Measurements from ENCODE around the gene PSMC3.

The PSMC3 gene

GRCh38 chr11:47393163-47394049 is 32.8 kb downstream of the PSMC3 start:
- no peak for TF ChIP-seq CTCF (IDR thresholded peaks at IDR 0.05; ENCODE audit: low read depth, low read length)
- H3K27me3 ChIP-seq (ENCODE audit: insufficient read depth, low read depth, severe bottlenecking) = no peaks in the 10 kb centered on the region
- H3K4me3 ChIP-seq (ENCODE audit: low read depth, low read length) = no peak overlapping the region
- DNase-seq = no peak
- H3K36me3 ChIP-seq = no peaks in the 10 kb centered on the region
- H3K9me3 ChIP-seq (ENCODE audit: severe bottlenecking) = no peaks in the 10 kb centered on the region
- no peak overlapping the region for H3K27ac ChIP-seq

- Histone ChIP-seq H3K27me3 (ENCODE audit: insufficient read depth, low read depth, severe bottlenecking) (no peaks in the 10 kb centered on the region), H3K4me3 (ENCODE audit: low read depth, low read length) (no peak overlapping the region), H3K36me3 (no peaks in the 10 kb centered on the region), H3K9me3 (ENCODE audit: severe bottlenecking) (no peaks in the 10 kb centered on the region), H3K27ac (no peak overlapping the region)
- no peak for TF ChIP-seq CTCF (IDR thresholded peaks at IDR 0.05; ENCODE audit: low read depth, low read length)
- DNase-seq = no peak
These were observed 33.6 kb downstream of the PSMC3 start for GRCh38 chr11:47392546-47393162.

- TF ChIP-seq CTCF (IDR thresholded peaks at IDR 0.05; ENCODE audit: low read depth, low read length) = no peak
- no peaks in the 10 kb centered on the region for H3K9me3 ChIP-seq (ENCODE audit: severe bottlenecking)
- H3K36me3 ChIP-seq = no peaks in the 10 kb centered on the region
- H3K27me3 ChIP-seq (ENCODE audit: insufficient read depth, low read depth, severe bottlenecking) = no peaks in the 10 kb centered on the region
- H3K4me3 ChIP-seq (ENCODE audit: low read depth, low read length) = no peak overlapping the region
- no peak for DNase-seq
- no peak overlapping the region for H3K27ac ChIP-seq
These were observed 34.4 kb downstream of the PSMC3 start for GRCh38 chr11:47391711-47392432.

- no peak for DNase-seq
- Histone ChIP-seq H3K4me3 (ENCODE audit: low read depth, low read length) (no peak overlapping the region), H3K27me3 (ENCODE audit: insufficient read depth, low read depth, severe bottlenecking) (no peaks in the 10 kb centered on the region), H3K36me3 (no peaks in the 10 kb centered on the region), H3K27ac (no peak overlapping the region), H3K9me3 (ENCODE audit: severe bottlenecking) (no peaks in the 10 kb centered on the region)
- no peak for TF ChIP-seq CTCF (IDR thresholded peaks at IDR 0.05; ENCODE audit: low read depth, low read length)
These were observed 35.1 kb downstream of the PSMC3 start for GRCh38 chr11:47391077-47391583.

GRCh38 chr11:47390422-47390760 is 35.8 kb downstream of the PSMC3 start:
- Histone ChIP-seq H3K27ac (no peak overlapping the region), H3K27me3 (ENCODE audit: insufficient read depth, low read depth, severe bottlenecking) (no peaks in the 10 kb centered on the region), H3K36me3 (no peaks in the 10 kb centered on the region), H3K4me3 (ENCODE audit: low read depth, low read length) (no peak overlapping the region), H3K9me3 (ENCODE audit: severe bottlenecking) (no peaks in the 10 kb centered on the region)
- DNase-seq = no peak
- no peak for TF ChIP-seq CTCF (IDR thresholded peaks at IDR 0.05; ENCODE audit: low read depth, low read length)

Measured in WERI-Rb-1 (cell line).